Smooth muscle cell (in vitro differentiated cells): ENCODE results near the gene B3GAT2. TPM values are rescaled to one million over a fixed set of nuclear protein-coding genes. Genes with fewer than 3 reads are reported as not detected.

Experiments
- DNase-seq: peaks from one replicate; lab custom pipeline; 2025; ENCODE audit not compliant: unreplicated experiment; lab: John Stamatoyannopoulos, UW
- H2AFZ ChIP-seq: fragments of 200-600 bp; sonication (generic); 2 replicates; pipeline ENCODE4 v1.6.0; 2016; ENCODE audit warnings: antibody characterized with exemption, low read depth, mild to moderate bottlenecking
- H3F3A ChIP-seq: fragments of 200-600 bp; sonication (generic); 2 replicates; pipeline ENCODE4 v1.6.0; 2017; ENCODE audit warnings: antibody characterized with exemption, low read depth
- H3K27ac ChIP-seq: fragments of 200-600 bp; sonication (generic); 2 replicates; pipeline ENCODE4 v1.5.1; 2016; ENCODE audit warnings: low read depth, mild to moderate bottlenecking
- H3K27me3 ChIP-seq: fragments of 200-600 bp; sonication (generic); 2 replicates; pipeline ENCODE4 v1.6.1; 2016; ENCODE audit warnings: low read depth, mild to moderate bottlenecking
- H3K36me3 ChIP-seq: fragments of 200-600 bp; sonication (generic); 2 replicates; pipeline ENCODE4 v1.5.1; 2016; ENCODE audit warnings: low read depth
- H3K4me1 ChIP-seq: fragments of 200-600 bp; sonication (generic); 2 replicates; pipeline ENCODE4 v1.5.1; 2016; ENCODE audit warnings: low read depth
- H3K4me2 ChIP-seq: fragments of 200-600 bp; sonication (generic); 2 replicates; pipeline ENCODE4 v1.6.0; 2016; ENCODE audit warnings: mild to moderate bottlenecking
- H3K4me3 ChIP-seq: fragments of 200-600 bp; sonication (generic); 2 replicates; pipeline ENCODE4 v1.5.1; 2016; ENCODE audit warnings: mild to moderate bottlenecking
- H3K79me2 ChIP-seq: fragments of 200-600 bp; sonication (generic); 2 replicates; pipeline ENCODE4 v1.6.0; 2016; ENCODE audit warnings: low read depth, mild to moderate bottlenecking
- H3K9ac ChIP-seq: fragments of 200-600 bp; sonication (generic); 2 replicates; pipeline ENCODE4 v1.6.0; 2016; ENCODE audit warnings: low read depth
- H3K9me3 ChIP-seq: fragments of 200-600 bp; sonication (generic); replicated peaks from 2 replicates; pipeline ENCODE4 v1.5.1; 2016; ENCODE audit warnings: low read depth
- H4K20me1 ChIP-seq: fragments of 200-600 bp; sonication (generic); 2 replicates; pipeline ENCODE4 v1.6.0; 2016; ENCODE audit warnings: low read depth
- CTCF ChIP-seq: fragments of 200-600 bp; sonication (generic); IDR thresholded peaks from 2 replicates; pipeline ENCODE4 v1.5.1; 2017; ENCODE audit warnings: borderline replicate concordance, mild to moderate bottlenecking, antibody characterized with exemption; ENCODE audit not compliant: insufficient read depth, poor library complexity, severe bottlenecking
- WGBS: methylation state at CpG from one replicate; pipeline ENCODE4 v1.1.7; 2016; ENCODE audit warnings: low lambda C conversion rate; 5-methylcytosine and 5-hydroxymethylcytosine counted together
- polyA plus RNA-seq: library from polyadenylated mRNA; unstranded; fragments of >200 nt; fragmentation: Nextera tagmentation; extraction: Ambion mirVana; gene quantifications from 2 replicates; pipeline ENCODE4 v1.2.1, GENCODE V29; 2016
- total RNA-seq: library from RNA; depleted of rRNA; stranded (reverse); fragments of >200 nt; gene quantifications from 2 replicates; pipeline ENCODE4 v1.2.3, GENCODE V29; 2014

Gene B3GAT2
- total and polyA plus RNA-seq, 2 experiments from 2014 or later, result 0.13 to 0.14 TPM

GRCh38 chr6:70982747-70983146 lies 25.9 kb upstream of the B3GAT2 start:
- Histone ChIP-seq H3K4me2 (no peak overlapping the region), H3K9me3 (no peaks in the 10 kb centered on the region), H2AFZ (no peak overlapping the region), H4K20me1 (no peaks in the 10 kb centered on the region), H3K79me2 (no peaks in the 10 kb centered on the region), H3F3A (no peaks in the 10 kb centered on the region), H3K27ac (no peak overlapping the region), H3K36me3 (no peaks in the 10 kb centered on the region), H3K4me3 (no peak overlapping the region), H3K27me3 (no peaks in the 10 kb centered on the region), H3K9ac (no peak overlapping the region), H3K4me1 (no peaks in the 10 kb centered on the region)
- no peak for DNase-seq
- no peak for TF ChIP-seq CTCF
- 94% methylated on average over 3 of the region's 3 CpGs for whole genome bisulfite sequencing

- no peaks in the 10 kb centered on the region for H3K27me3 ChIP-seq
- no peak overlapping the region for H3K27ac ChIP-seq
- no peaks in the 10 kb centered on the region for H3F3A ChIP-seq
- no peak overlapping the region for H3K4me3 ChIP-seq
- H3K36me3 ChIP-seq, result no peaks in the 10 kb centered on the region
- H3K9ac ChIP-seq, result no peak overlapping the region
- no peaks in the 10 kb centered on the region for H3K79me2 ChIP-seq
- H4K20me1 ChIP-seq, result no peaks in the 10 kb centered on the region
- no peaks in the 10 kb centered on the region for H3K4me1 ChIP-seq
- H3K9me3 ChIP-seq, result no peaks in the 10 kb centered on the region
- no peak for DNase-seq
- H3K4me2 ChIP-seq, result no peak overlapping the region
- no peak for TF ChIP-seq CTCF
- H2AFZ ChIP-seq, result no peak overlapping the region
- 81% methylated on average over 3 of the region's 4 CpGs for WGBS
Observed at GRCh38 chr6:70980727-70981126, 23.9 kb upstream of the B3GAT2 start.

GRCh38 chr6:70973604-70974003 lies 16.7 kb upstream of the B3GAT2 start:
- WGBS, result 79% methylated on average over 3 of the region's 3 CpGs
- H2AFZ ChIP-seq, result no peak overlapping the region
- H3F3A ChIP-seq, result no peaks in the 10 kb centered on the region
- H3K4me2 ChIP-seq, result no peak overlapping the region
- H3K79me2 ChIP-seq, result no peaks in the 10 kb centered on the region
- no peaks in the 10 kb centered on the region for H3K4me1 ChIP-seq
- no peaks in the 10 kb centered on the region for H3K36me3 ChIP-seq
- no peaks in the 10 kb centered on the region for H4K20me1 ChIP-seq
- no peaks in the 10 kb centered on the region for H3K27me3 ChIP-seq
- H3K27ac ChIP-seq, result no peak overlapping the region
- no peak for TF ChIP-seq CTCF
- H3K4me3 ChIP-seq, result no peak overlapping the region
- no peaks in the 10 kb centered on the region for H3K9me3 ChIP-seq
- DNase-seq, result no peak
- no peak overlapping the region for H3K9ac ChIP-seq

GRCh38 chr6:70967049-70967448 lies 10.2 kb upstream of the B3GAT2 start:
- Histone ChIP-seq H3K9me3 (no peaks in the 10 kb centered on the region), H3K9ac (no peak overlapping the region), H3K4me1 (no peaks in the 10 kb centered on the region), H3F3A (no peaks in the 10 kb centered on the region), H4K20me1 (no peaks in the 10 kb centered on the region), H3K36me3 (no peaks in the 10 kb centered on the region), H3K4me3 (no peak overlapping the region), H3K27ac (no peak overlapping the region), H3K79me2 (no peaks in the 10 kb centered on the region), H3K27me3 (no peaks in the 10 kb centered on the region), H2AFZ (no peak overlapping the region), H3K4me2 (no peak overlapping the region)
- WGBS, result 96% methylated on average over 3 of the region's 3 CpGs
- DNase-seq, result no peak
- TF ChIP-seq CTCF, result no peak
